Suprapubic skin (tissue), 4 donors: Measurements from ENCODE around the gene SRXN1. TPM values are rescaled to one million over a fixed set of nuclear protein-coding genes. Genes with fewer than 3 reads are reported as not detected.
A peak's percentile ranks its signal among the peaks of the same experiment; 100 is the strongest.
"Not testable (repeated sequence)": the region's sequence is repeated elsewhere in the genome, so short reads cannot be mapped to it uniquely, and the experiment has no call there.

Experiments
- DNase-seq, 2 donors: peaks; one replicate each; pipeline ENCODE4 v3.0.0-alpha.2; 2019; ENCODE audit warnings: low spot score in 2 of 2
- H3K27ac ChIP-seq: fragments of 200-600 bp; sonication (generic); one replicate; pipeline ENCODE4 v1.5.1; 2019
- H3K27me3 ChIP-seq: fragments of 200-600 bp; sonication (generic); one replicate; pipeline ENCODE4 v1.5.1; 2019
- H3K36me3 ChIP-seq: fragments of 200-600 bp; sonication (generic); one replicate; pipeline ENCODE4 v1.5.1; 2019
- H3K4me1 ChIP-seq: fragments of 200-600 bp; sonication (generic); one replicate; pipeline ENCODE4 v1.5.1; 2019
- H3K4me3 ChIP-seq: fragments of 200-600 bp; sonication (generic); one replicate; pipeline ENCODE4 v1.5.1; 2019; ENCODE audit warnings: mild to moderate bottlenecking
- H3K9me3 ChIP-seq: fragments of 200-600 bp; sonication (generic); one replicate; pipeline ENCODE4 v1.5.1; 2019
- EP300 ChIP-seq: sonication (generic); formaldehyde crosslinking; IDR thresholded peaks from one replicate; pipeline ENCODE4 v1.6.1; 2017; ENCODE audit warnings: antibody characterized with exemption
- POLR2A ChIP-seq, 2 donors: fragments of 450-650 bp; IDR thresholded peaks; one replicate each; pipeline ENCODE4 v1.6.1; 2017; ENCODE audit warnings: antibody characterized with exemption in 2 of 2, mild to moderate bottlenecking in 2 of 2, moderate library complexity in 2 of 2
- POLR2AphosphoS5 ChIP-seq, 3 donors: sonication (generic); formaldehyde crosslinking; IDR thresholded peaks; one replicate each; pipeline ENCODE4 v1.6.1; 2017; ENCODE audit warnings: antibody characterized with exemption in 3 of 3
- WGBS: methylation state at CpG from one replicate; pipeline ENCODE4 v1.1.5; 2018; 5-methylcytosine and 5-hydroxymethylcytosine counted together
- total RNA-seq, 4 donors: library from RNA; depleted of rRNA; stranded (reverse); fragments of >200 nt; gene quantifications; one replicate each; pipeline ENCODE4 v1.1.0, GENCODE V29; 2016
- TF ChIP-seq, protein P1 (sequence below), 2 donors: fragments of 200-600 bp in 1 of 2; fragments of 450-650 bp in 1 of 2; sonication (generic) in 1 of 2; IDR thresholded peaks; one replicate each; pipeline ENCODE4 v1.5.1; 2016 to 2019; ENCODE audit warnings: antibody characterized with exemption in 2 of 2, mild to moderate bottlenecking in 1 of 2, moderate library complexity in 1 of 2

SRXN1 gene
- total RNA-seq, 4 donors from 2014 or later, result 7.8 to 27.7 (median 21.0) TPM

- Histone ChIP-seq H3K27ac (no peak overlapping the region), H3K9me3 (no peaks in the 10 kb centered on the region), H3K27me3 (peaks cover 47% of the 10 kb centered on the region), H3K36me3 (no peaks in the 10 kb centered on the region), H3K4me3 (no peak overlapping the region), H3K4me1 (no peaks in the 10 kb centered on the region)
- peak in 1 of 2 donors; percentile 37 for DNase-seq
- 81% methylated on average over 9 of the region's 9 CpGs for WGBS
- TF ChIP-seq, protein P1, sequence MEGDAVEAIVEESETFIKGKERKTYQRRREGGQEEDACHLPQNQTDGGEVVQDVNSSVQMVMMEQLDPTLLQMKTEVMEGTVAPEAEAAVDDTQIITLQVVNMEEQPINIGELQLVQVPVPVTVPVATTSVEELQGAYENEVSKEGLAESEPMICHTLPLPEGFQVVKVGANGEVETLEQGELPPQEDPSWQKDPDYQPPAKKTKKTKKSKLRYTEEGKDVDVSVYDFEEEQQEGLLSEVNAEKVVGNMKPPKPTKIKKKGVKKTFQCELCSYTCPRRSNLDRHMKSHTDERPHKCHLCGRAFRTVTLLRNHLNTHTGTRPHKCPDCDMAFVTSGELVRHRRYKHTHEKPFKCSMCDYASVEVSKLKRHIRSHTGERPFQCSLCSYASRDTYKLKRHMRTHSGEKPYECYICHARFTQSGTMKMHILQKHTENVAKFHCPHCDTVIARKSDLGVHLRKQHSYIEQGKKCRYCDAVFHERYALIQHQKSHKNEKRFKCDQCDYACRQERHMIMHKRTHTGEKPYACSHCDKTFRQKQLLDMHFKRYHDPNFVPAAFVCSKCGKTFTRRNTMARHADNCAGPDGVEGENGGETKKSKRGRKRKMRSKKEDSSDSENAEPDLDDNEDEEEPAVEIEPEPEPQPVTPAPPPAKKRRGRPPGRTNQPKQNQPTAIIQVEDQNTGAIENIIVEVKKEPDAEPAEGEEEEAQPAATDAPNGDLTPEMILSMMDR (IDR thresholded peaks at IDR 0.05), result no peak
- TF ChIP-seq POLR2AphosphoS5 (IDR thresholded peaks at IDR 0.05), result no peak
Observed at GRCh38 chr20:697826-698225, 44.8 kb upstream of the SRXN1 start.

- no peak overlapping the region for H3K4me3 ChIP-seq
- no peak overlapping the region for H3K27ac ChIP-seq
- 71% methylated on average over 2 of the region's 2 CpGs for WGBS
- TF ChIP-seq, protein P1 (IDR thresholded peaks at IDR 0.05), result no peak
- TF ChIP-seq EP300 (no peak), POLR2A (IDR thresholded peaks at IDR 0.05) (no peak), POLR2AphosphoS5 (IDR thresholded peaks at IDR 0.05) (no peak)
- H3K27me3 ChIP-seq, result peaks cover 50% of the 10 kb centered on the region
- H3K36me3 ChIP-seq, result no peaks in the 10 kb centered on the region
- H3K4me1 ChIP-seq, result no peaks in the 10 kb centered on the region
- DNase-seq, result peak in 1 of 2 donors; percentile 12
- no peaks in the 10 kb centered on the region for H3K9me3 ChIP-seq
Observed at GRCh38 chr20:695165-695866, 42.3 kb upstream of the SRXN1 start.

DNA sequence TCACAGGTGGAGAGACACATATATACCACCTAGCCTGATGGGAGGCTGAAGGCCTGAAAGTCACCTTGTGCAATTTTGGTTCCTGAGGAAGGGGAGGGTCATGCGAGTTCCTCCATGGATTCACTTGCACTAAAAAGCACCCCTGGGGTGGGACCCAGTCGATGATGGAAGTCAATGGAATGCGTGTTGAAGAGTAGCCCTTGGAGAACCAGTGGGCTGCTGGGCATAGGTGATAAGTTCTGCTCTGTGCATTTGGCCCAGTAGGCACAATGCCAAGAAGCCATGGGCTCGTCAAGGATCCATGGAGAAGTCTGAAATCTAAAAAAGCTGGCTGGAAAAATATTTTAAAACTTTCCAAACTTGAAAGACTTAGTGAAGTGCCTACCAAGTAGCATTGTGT, 41.5 kb upstream of the SRXN1 start:
- TF ChIP-seq POLR2A (IDR thresholded peaks at IDR 0.05) (no peak), POLR2AphosphoS5 (IDR thresholded peaks at IDR 0.05) (no peak), EP300 (no peak)
- TF ChIP-seq, protein P1 (IDR thresholded peaks at IDR 0.05), result no peak
- 70% methylated on average over 4 of the region's 4 CpGs for WGBS
- H3K27me3 ChIP-seq, result peaks cover 51% of the 10 kb centered on the region

GRCh38 chr20:693786-694185, 40.8 kb upstream of the SRXN1 start:
- H3K27me3 ChIP-seq, result peaks cover 53% of the 10 kb centered on the region
- 80% methylated on average over 10 of the region's 10 CpGs for WGBS
- not testable (repeated sequence) for DNase-seq

More for the DNA sequence above, 41.5 kb upstream of the SRXN1 start:
- DNase-seq, result peak in 1 of 2 donors; percentile 11
- Histone ChIP-seq H3K27ac (no peak overlapping the region), H3K4me3 (no peak overlapping the region), H3K9me3 (no peaks in the 10 kb centered on the region), H3K36me3 (no peaks in the 10 kb centered on the region), H3K4me1 (no peaks in the 10 kb centered on the region)

DNA sequence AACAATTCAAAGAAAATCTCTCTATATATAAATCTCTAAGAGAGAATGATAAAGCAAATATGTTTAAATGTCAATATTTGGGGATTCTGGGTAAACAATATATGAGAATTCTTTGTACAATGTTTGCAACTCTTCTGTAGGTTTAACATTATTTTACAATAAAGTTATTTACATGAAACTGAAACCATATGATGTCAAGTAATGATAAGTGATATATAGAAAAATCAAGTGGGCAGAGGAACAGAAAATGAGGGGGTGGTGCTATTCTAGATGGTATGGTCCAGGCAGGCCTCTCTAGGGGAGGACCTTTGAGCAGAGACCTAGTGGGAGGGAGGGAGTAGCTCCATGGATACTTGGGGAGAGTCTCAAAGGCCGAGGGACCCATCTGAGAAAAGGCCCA, 39.0 kb upstream of the SRXN1 start:
- Histone ChIP-seq H3K4me1 (no peaks in the 10 kb centered on the region), H3K4me3 (no peak overlapping the region), H3K36me3 (no peaks in the 10 kb centered on the region), H3K27me3 (peaks cover 58% of the 10 kb centered on the region), H3K27ac (no peak overlapping the region), H3K9me3 (no peaks in the 10 kb centered on the region)
- WGBS, result 82% methylated on average over 1 of the region's 1 CpG
- TF ChIP-seq POLR2AphosphoS5 (IDR thresholded peaks at IDR 0.05), result no peak
- no peak for TF ChIP-seq POLR2A (IDR thresholded peaks at IDR 0.05)
- TF ChIP-seq, protein P1 (IDR thresholded peaks at IDR 0.05), result no peak
- no peak for TF ChIP-seq EP300
- peak in 1 of 2 donors; percentile 4 for DNase-seq

More at GRCh38 chr20:693786-694185, 40.8 kb upstream of the SRXN1 start:
- H3K4me1 ChIP-seq, H3K36me3 ChIP-seq, H3K9me3 ChIP-seq, H3K27ac ChIP-seq, H3K4me3 ChIP-seq: not testable (repeated sequence)
